WTC11 (cell line): ENCODE measurements around the gene KCNK4. TPM values are rescaled to one million over a fixed set of nuclear protein-coding genes. Genes with fewer than 3 reads are reported as not detected.
A peak's percentile ranks its signal among the peaks of the same experiment; 100 is the strongest.
"Not testable (repeated sequence)": the region's sequence is repeated elsewhere in the genome, so short reads cannot be mapped to it uniquely, and the experiment has no call there.

Experiments used
- ATAC-seq: fragments of 200-7000 bp; cut with Tn5 transposase; 2 replicates; pipeline ENCODE4 v1.10.0; 2021; ENCODE audit warnings: mild to moderate bottlenecking, moderate library complexity
- CTCF ChIA-PET: fragments of 300-600 bp; sonication (Branson Sonifier 250); formaldehyde crosslinking; loops from one replicate; lab custom pipeline; 2021; ENCODE audit warnings: antibody characterized with exemption; lab: Charles Lee
- POLR2A ChIA-PET: fragments of 350-600 bp; sonication (Branson Sonifier 250); formaldehyde crosslinking; loops from one replicate; lab custom pipeline; 2021; ENCODE audit warnings: antibody characterized with exemption; lab: Charles Lee
- DNase-seq: peaks from one replicate; pipeline ENCODE4 v3.0.0; 2021; ENCODE audit warnings: low spot score
- H3K27ac Mint-ChIP-seq: 2 replicates; pipeline ENCODE4 v1.8.0; 2021; ENCODE audit warnings: mixed read lengths
- H3K27me3 Mint-ChIP-seq: 2 replicates; pipeline ENCODE4 v1.8.0; 2021; ENCODE audit warnings: low read depth, mild to moderate bottlenecking, moderate library complexity, mixed read lengths
- H3K36me3 Mint-ChIP-seq: 2 replicates; pipeline ENCODE4 v1.8.0; 2021; ENCODE audit warnings: mixed read lengths
- H3K4me1 Mint-ChIP-seq: 2 replicates; pipeline ENCODE4 v1.8.0; 2022; ENCODE audit warnings: mixed read lengths
- H3K4me3 Mint-ChIP-seq: 2 replicates; pipeline ENCODE4 v1.8.0; 2021; ENCODE audit warnings: mild to moderate bottlenecking, moderate library complexity, mixed read lengths
- H3K9me3 Mint-ChIP-seq: 2 replicates; pipeline ENCODE4 v1.8.0; 2021; ENCODE audit warnings: mixed read lengths
- AR ChIP-seq: fragments of 250-450 bp; sonication (Bioruptor Pico); IDR thresholded peaks from 2 replicates; pipeline ENCODE4 v1.9.0; 2021; ENCODE audit warnings: mild to moderate bottlenecking
- ARID4B ChIP-seq: sonication (generic); formaldehyde crosslinking; IDR thresholded peaks from 2 replicates; pipeline ENCODE4 v1.8.0; 2023; ENCODE audit warnings: missing genetic modification reagents, mild to moderate bottlenecking, borderline replicate concordance
- E2F1 ChIP-seq: sonication (generic); formaldehyde crosslinking; IDR thresholded peaks from 2 replicates; pipeline ENCODE4 v1.8.0; 2022; ENCODE audit warnings: mild to moderate bottlenecking, missing genetic modification reagents
- E2F4 ChIP-seq: sonication (generic); formaldehyde crosslinking; IDR thresholded peaks from 2 replicates; pipeline ENCODE4 v1.8.1; 2022; ENCODE audit warnings: low read depth, mild to moderate bottlenecking, moderate library complexity, missing genetic modification reagents, borderline replicate concordance
- EMX1 ChIP-seq: fragments of 250-450 bp; sonication (Bioruptor Pico); IDR thresholded peaks from 2 replicates; pipeline ENCODE4 v1.8.0; 2021; ENCODE audit warnings: mild to moderate bottlenecking
- FOXP1 ChIP-seq: sonication (generic); formaldehyde crosslinking; IDR thresholded peaks from 2 replicates; pipeline ENCODE4 v1.8.0; 2022; ENCODE audit warnings: missing genetic modification reagents, mild to moderate bottlenecking, moderate library complexity, borderline replicate concordance
- JAZF1 ChIP-seq: fragments of 250-450 bp; sonication (Bioruptor Pico); IDR thresholded peaks from 2 replicates; pipeline ENCODE4 v1.9.0; 2021; ENCODE audit warnings: moderate library complexity, mild to moderate bottlenecking, inconsistent platforms
- NR1H2 ChIP-seq: sonication (generic); formaldehyde crosslinking; IDR thresholded peaks from 2 replicates; pipeline ENCODE4 v1.9.0; 2021; ENCODE audit warnings: mild to moderate bottlenecking, moderate library complexity, missing genetic modification reagents
- PRRX2 ChIP-seq: fragments of 250-450 bp; sonication (Bioruptor Pico); IDR thresholded peaks from 2 replicates; pipeline ENCODE4 v1.8.0; 2021; ENCODE audit warnings: mild to moderate bottlenecking
- RORB ChIP-seq: fragments of 250-450 bp; sonication (Bioruptor Pico); IDR thresholded peaks from 2 replicates; pipeline ENCODE4 v1.9.0; 2021; ENCODE audit warnings: mild to moderate bottlenecking
- STAT6 ChIP-seq: sonication (generic); formaldehyde crosslinking; conservative IDR thresholded peaks from 2 replicates; pipeline ENCODE4 v1.8.1; 2023; ENCODE audit warnings: mild to moderate bottlenecking, low read depth, missing genetic modification reagents, moderate library complexity
- ZNF416 ChIP-seq: fragments of 250-450 bp; sonication (Bioruptor Pico); IDR thresholded peaks from 2 replicates; pipeline ENCODE4 v1.9.0; 2021; ENCODE audit warnings: mild to moderate bottlenecking, inconsistent platforms
- total RNA-seq: library from RNA; stranded (reverse); gene quantifications from 3 replicates; pipeline ENCODE4 v1.2.3, GENCODE V29; 2021

The KCNK4 gene
- total RNA-seq, 1 experiment from 2014 or later = 0.74 TPM

- Mint-ChIP-seq H3K9me3 (no peaks in the 10 kb centered on the region), H3K27ac (peak overlapping the region; percentile 88), H3K4me3 (peak overlapping the region; percentile 25), H3K36me3 (peaks cover 15% of the 10 kb centered on the region), H3K27me3 (no peaks in the 10 kb centered on the region), H3K4me1 (peaks cover 17% of the 10 kb centered on the region)
- DNase-seq = no peak
- TF ChIP-seq FOXP1 (CRISPR knock-in tag) (no peak), E2F4 (CRISPR knock-in tag) (no peak), JAZF1 (CRISPR knock-in tag) (no peak), E2F1 (CRISPR knock-in tag) (no peak)
- CTCF ChIA-PET = interaction anchor here (0.9 to 4.9 kb wide), 5 partner anchors 16 to 40 kb away, joined by 3 to 37 read pairs (median 4); no protein-coding TSS in a partner anchor
- ATAC-seq = peak; percentile 3; the same call in 1 of the 2 replicates
- POLR2A ChIA-PET = no interaction called here
Observed at GRCh38 chr11:64314805-64315561, 23.9 kb downstream of the KCNK4 start.

GRCh38 chr11:64315667-64316526 is 24.8 kb downstream of the KCNK4 start:
- not testable (repeated sequence) for ATAC-seq, DNase-seq, H3K27me3 Mint-ChIP-seq, H3K9me3 Mint-ChIP-seq
- H3K4me1 Mint-ChIP-seq = peaks cover 17% of the 10 kb centered on the region
- peak overlapping the region; percentile 90 for H3K4me3 Mint-ChIP-seq
- peak overlapping the region; percentile 99 for H3K27ac Mint-ChIP-seq
- POLR2A ChIA-PET = interaction anchor here (1.8 to 3.0 kb wide), 4 partner anchors 15 to 131 kb away, joined by 6 to 16 read pairs (median 11); partner anchors contain the start of gene STIP1
- TF ChIP-seq PRRX2 (CRISPR knock-in tag) = 0 out of 2 replicates have a peak, but pooled peaks have one; percentile 54
- peaks cover 22% of the 10 kb centered on the region for H3K36me3 Mint-ChIP-seq
- CTCF ChIA-PET = interaction anchor here (1.4 to 3.8 kb wide), 8 partner anchors 12 to 133 kb away, joined by 3 to 173 read pairs (median 36); partner anchors contain the start of genes CCDC88B, ESRRA and PLCB3

- peak overlapping the region; percentile 99 for H3K27ac Mint-ChIP-seq
- peaks cover 27% of the 10 kb centered on the region for H3K36me3 Mint-ChIP-seq
- H3K27me3 Mint-ChIP-seq = no peaks in the 10 kb centered on the region
- CTCF ChIA-PET = interaction anchor here (0.8 to 3.8 kb wide), 24 partner anchors 10 to 336 kb away, joined by 3 to 173 read pairs (median 8); partner anchors contain the start of genes BAD, CATSPERZ, CCDC88B and ESRRA
- POLR2A ChIA-PET = interaction anchor here (1.1 to 3.0 kb wide), 9 partner anchors 12 to 132 kb away, joined by 4 to 25 read pairs (median 8); partner anchors contain the start of genes ESRRA, FKBP2 and STIP1
- H3K9me3 Mint-ChIP-seq = no peaks in the 10 kb centered on the region
- DNase-seq = peak; percentile 39
- peak; percentile 15 for ATAC-seq
- peaks cover 17% of the 10 kb centered on the region for H3K4me1 Mint-ChIP-seq
- peak overlapping the region; percentile 90 for H3K4me3 Mint-ChIP-seq
- TF ChIP-seq RORB (no peak), FOXP1 (CRISPR knock-in tag) (0 out of 2 replicates have a peak, but pooled peaks have one; percentile 0), NR1H2 (CRISPR knock-in tag) (no peak), AR (CRISPR knock-in tag) (no peak), ZNF416 (CRISPR knock-in tag) (0 out of 2 replicates have a peak, but pooled peaks have one; percentile 8), STAT6 (CRISPR knock-in tag) (no peak), ARID4B (CRISPR knock-in tag) (no peak), EMX1 (CRISPR knock-in tag) (peak; percentile 66; the same call in 1 of the 2 replicates)
Observed at GRCh38 chr11:64316672-64317324, 25.7 kb downstream of the KCNK4 start.
